ENCODE measurements around the gene GRM8.

DNA sequence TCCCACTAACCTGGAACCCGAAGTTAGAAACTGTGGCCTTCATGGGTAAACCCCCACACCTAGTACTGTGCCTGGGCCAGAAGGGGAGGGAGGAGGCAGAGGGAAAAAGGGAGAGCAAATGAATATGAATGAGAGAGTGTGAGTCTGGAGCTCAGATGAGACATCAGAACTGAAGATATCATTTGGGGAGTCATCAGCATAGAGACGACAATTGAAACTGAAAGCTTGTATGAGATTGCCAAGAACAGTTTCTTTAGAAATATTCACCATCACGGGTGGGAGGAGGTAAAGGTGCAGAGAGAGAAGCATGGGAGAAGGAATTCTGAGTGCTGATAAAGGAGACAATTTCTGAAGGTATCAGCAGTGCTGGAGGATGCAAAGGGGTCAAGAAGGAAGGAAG lies 171.2 kb downstream of the GRM8 start:
- TF ChIP-seq POLR2AphosphoS5 (IDR thresholded peaks at IDR 0.05; ENCODE audit: low read depth, low read length) (no peak), POLR2A (IDR thresholded peaks at IDR 0.05; ENCODE audit: low read depth, low read length) (no peak), TAF1 (IDR thresholded peaks at IDR 0.05; ENCODE audit: borderline replicate concordance, low read depth, low read length) (no peak)

Data from GM12892 (cell line).